NCI-H1105 (cell line): Measurements from ENCODE around the gene KIF26B.
"Not testable (repeated sequence)": the region's sequence is repeated elsewhere in the genome, so short reads cannot be mapped to it uniquely, and the experiment has no call there.

Experiments used
- DNase-seq: peaks from one replicate; lab custom pipeline; 2025; lab: John Stamatoyannopoulos, UW

Gene KIF26B

GRCh38 chr1:245388687-245389086, 233.9 kb downstream of the KIF26B start:
- DNase-seq = no peak

DNA sequence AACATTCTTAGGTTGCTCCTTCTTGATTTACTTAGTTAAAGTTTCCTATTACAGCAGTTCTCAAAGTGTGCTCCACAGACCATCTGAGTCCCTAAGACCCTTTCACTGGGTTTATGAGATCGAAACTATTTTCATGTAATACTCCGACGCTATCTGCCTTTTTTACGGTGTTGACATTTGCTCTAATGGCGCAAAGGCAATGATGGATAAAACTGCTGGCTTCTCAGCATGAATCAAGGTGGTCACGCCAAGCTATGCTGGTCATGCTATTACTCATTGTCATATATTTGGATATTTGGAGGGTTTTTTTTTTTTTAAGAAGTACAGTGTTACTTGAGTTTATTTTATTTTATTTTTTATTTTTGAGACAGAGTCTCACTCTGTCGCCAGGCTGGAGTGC, 235.1 kb downstream of the KIF26B start:
- DNase-seq = no peak

DNA sequence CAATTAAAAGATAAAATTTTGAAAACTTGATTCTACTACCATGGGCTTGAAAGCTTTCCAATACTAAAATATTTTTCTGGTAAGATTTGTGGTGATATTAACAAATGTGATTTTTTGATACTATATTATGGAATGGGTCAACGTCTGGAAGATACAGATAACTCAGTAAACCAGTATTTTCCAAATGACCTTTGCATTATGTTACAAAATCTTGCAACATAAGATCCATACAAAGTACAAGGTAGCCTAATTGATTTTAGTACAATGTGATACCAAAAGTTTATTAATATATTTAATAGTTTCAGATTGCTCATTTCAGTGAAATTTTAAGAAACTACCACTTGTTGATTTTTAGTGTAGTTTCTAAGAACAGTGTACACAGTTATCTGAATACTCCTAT, 236.2 kb downstream of the KIF26B start:
- no peak for DNase-seq

- no peak for DNase-seq
These were observed 238.9 kb downstream of the KIF26B start for GRCh38 chr1:245393694-245394093.

DNA sequence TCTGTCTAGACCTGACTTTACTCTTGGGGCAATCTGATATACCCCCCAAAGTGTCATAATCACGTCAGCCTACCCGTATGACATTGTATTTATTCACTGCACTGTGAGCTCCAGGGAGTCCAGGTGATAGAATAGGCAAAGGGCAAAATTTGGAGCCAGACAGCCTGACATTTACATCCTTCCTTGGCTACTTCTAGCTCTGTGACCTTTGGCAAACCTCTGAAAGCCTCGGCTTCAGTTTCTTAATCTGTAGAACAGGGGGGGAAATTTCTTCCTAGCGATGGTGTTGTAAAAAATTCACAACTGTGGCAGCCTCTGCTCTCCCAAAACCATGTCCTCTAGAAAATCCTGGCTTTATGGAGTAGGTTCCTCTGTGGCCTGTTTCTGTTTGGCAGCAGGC, 240.9 kb downstream of the KIF26B start:
- no peak for DNase-seq

DNA sequence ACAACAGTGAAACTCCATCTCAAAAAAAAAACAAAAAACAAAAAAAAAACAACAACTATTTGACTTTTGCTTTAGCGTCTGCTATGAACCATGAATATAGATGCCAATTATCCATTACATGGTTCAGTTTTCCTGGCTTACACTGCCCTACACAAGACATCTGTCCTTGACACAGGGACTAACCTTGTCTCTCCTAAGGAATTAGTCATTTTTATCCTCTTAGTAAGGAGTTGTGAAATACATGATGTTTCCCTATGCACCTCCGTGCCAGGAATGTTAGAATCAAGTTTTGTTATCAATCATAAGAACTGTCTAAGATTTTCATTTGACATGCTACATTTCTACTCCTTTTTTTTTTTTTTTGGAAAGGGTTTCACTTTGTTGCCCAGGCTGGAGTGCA, 241.8 kb downstream of the KIF26B start:
- no peak for DNase-seq

DNA sequence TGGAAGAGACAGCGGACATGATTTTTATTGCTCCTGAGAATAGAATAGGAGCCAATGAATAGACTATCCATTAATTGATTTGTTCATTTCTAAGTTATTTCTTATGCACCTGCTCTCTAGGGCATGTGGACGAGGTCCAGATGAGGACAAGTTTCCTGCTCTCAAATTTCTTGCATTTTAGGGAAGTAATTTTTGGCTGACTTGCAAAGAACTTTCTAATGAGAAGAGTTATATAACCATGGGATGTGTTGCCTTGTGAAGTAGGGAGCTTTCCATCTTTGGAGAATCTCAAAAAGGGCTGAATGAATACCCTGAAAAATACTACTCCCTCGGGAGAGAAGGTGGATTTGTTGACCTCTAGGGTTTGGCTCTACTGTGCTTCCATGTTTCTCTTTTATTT, 243.0 kb downstream of the KIF26B start:
- DNase-seq = no peak

DNA sequence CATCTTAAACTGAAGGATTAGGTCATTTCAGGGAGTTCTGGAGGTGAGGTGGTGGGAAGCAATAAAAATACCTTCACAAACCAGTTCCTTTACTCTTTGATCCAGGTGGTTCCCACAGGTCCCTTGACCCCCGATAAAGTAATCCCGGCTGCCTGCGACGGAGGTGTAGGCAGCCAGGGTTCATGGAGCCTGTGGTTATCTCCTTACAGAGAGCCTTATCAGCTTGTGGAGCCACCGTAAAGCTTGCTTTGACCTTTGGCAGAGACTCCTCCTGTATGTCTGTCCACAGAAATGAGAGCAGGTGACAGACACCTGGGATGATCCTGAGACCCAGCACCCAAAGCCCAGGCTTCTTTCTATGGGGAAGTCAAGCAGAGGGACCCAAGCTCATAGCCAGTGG, 243.4 kb downstream of the KIF26B start:
- DNase-seq = no peak

GRCh38 chr1:245401881-245402587, 247.2 kb downstream of the KIF26B start:
- no peak for DNase-seq

DNA sequence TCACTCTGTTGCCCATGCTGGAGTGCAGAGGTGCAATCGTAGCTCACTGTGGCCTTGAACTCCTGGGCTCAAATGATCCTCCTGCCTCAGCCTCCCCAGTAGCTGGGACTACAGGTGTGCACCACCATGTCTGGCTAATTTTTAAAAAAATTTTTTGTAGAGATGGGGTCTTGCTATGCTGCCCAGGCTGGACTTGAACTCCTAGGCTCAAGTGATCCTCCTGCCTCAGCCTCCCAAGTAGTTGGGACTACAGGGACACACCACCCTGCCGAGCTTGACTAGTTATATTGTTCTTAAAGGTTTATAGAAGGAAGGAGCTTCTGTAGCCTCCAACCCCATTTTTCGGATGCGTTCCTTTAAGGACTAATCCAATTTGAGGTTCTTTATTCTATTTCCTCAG, 248.2 kb downstream of the KIF26B start:
- DNase-seq = not testable (repeated sequence)

- DNase-seq = no peak
These were observed 249.7 kb downstream of the KIF26B start for GRCh38 chr1:245404527-245404926.

GRCh38 chr1:245404952-245405351, 250.2 kb downstream of the KIF26B start:
- DNase-seq = no peak

DNA sequence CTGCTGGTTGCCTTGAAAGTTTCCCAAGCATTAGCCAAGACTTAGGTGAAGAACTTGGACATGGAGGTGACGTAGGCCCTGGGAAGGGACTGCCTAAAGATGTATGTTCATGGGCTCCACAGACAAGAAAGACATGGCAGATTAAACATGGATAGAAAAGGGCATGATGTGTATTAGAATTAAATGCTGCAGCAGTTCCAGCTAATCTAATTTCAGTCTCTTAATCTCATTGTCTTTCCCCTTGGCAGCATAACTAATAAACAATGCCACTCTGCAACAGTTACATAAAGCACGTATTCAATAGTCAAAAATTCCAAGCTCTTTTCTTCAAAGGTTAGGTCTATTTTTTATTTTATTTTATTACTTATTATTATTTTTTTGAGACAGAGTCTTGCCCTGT, 251.6 kb downstream of the KIF26B start:
- no peak for DNase-seq

GRCh38 chr1:245407983-245408382, 253.2 kb downstream of the KIF26B start:
- DNase-seq = no peak

GRCh38 chr1:245409341-245410195, 254.8 kb downstream of the KIF26B start:
- no peak for DNase-seq

DNA sequence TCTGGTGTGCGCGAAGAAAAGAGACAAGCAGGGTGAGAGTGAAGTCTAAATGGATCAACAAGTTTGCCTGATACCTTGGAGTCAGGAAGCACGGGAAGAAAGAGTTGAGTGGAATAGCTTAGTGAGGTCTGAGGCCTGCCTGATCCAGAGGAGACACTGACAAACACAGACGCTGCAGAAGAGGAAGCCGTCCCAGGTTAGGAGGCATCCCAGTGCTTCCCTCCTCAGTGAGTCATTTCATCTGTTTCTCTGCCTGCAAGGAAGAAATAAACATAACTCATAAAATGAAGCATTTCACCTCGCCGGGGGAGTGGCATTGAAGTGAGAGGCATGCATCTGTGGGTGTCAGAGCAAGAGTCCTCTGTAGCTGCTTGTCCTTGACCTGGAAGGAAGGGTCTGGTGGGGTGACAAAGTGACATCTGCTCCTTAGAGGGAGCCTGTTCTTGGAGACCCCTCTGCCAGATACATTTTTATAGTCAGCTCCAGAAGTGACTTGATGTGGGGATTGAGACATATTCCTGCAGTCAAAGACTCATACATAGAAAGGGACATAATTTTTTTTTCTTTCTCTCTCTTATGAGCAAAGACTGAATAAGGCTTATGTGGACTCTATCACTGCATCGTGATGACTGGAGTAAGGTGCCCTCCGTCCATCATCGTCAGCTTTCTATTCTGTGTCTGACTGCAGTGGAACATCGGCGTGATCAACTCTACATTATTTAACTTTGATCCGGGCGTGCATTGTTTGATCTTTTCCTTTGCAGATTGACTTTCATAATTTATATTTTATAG, 256.7 kb downstream of the KIF26B start:
- no peak for DNase-seq

- DNase-seq = no peak
These were observed 257.5 kb downstream of the KIF26B start for GRCh38 chr1:245412306-245412705.

DNA sequence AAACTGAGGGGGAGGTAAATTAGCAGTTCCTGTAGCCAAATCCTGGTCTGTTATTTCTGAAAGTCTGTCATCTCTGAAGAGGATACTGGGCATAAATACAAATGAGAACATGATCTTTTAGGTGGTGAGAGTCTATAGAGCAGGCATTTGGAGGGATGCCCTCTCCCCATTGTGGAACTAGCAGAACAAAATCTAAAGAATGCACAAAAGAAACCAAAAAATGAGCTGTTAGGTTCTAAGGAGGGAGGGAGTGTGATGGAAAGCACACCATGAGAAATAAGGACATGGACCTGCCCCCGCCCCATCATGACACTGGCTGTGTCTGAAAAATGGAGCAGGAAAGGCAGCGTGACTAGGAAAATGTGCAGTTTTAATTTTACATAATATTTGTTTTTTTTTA, 262.0 kb downstream of the KIF26B start:
- DNase-seq = no peak

- no peak for DNase-seq
These were observed 263.3 kb downstream of the KIF26B start for GRCh38 chr1:245418077-245418476.

GRCh38 chr1:245419461-245419978, 264.7 kb downstream of the KIF26B start:
- no peak for DNase-seq

DNA sequence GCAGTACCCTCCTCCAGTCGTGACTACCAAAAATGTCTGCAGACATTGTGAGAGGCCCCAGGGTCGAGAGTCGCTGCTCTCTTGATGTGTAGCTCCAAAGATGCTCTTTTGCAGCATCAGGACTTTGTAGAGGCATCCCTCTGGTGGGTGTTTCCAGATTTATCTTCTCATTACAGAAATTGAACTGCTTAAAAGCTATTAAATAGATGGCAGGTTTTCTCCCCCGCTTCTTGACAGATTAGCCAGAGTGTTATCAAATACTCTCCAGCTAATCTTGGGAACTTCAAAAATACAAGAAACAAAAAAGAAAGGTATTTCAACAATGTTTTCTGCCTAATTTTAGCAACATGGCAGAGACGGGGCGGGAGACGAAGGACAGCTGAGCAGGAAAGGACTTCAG, 265.2 kb downstream of the KIF26B start:
- DNase-seq = no peak

- no peak for DNase-seq
These were observed 266.1 kb downstream of the KIF26B start for GRCh38 chr1:245420926-245421325.
